H1 (cell line): ENCODE results near the gene ABCA1. TPM values are rescaled to one million over a fixed set of nuclear protein-coding genes. Genes with fewer than 3 reads are reported as not detected.

ENCODE experiments used
- CTCF ChIA-PET: fragments of 300-600 bp; sonication (Branson Sonifier 250); formaldehyde crosslinking; loops from one replicate; lab custom pipeline; 2021; ENCODE audit not compliant: partially characterized antibody; lab: Charles Lee
- POLR2A ChIA-PET: fragments of 300-600 bp; sonication (Branson Sonifier 250); formaldehyde crosslinking; loops from one replicate; lab custom pipeline; 2021; ENCODE audit warnings: inconsistent platforms; ENCODE audit not compliant: partially characterized antibody; lab: Charles Lee
- DNase-seq, 2 experiments: peaks; one replicate each; pipeline versions ENCODE4 v3.0.0 to v3.0.0-alpha.2; 2010 to 2022; ENCODE audit warnings: low spot score in 2 of 2, low read depth in 1 of 2, mixed read lengths in 1 of 2
- FAIRE-seq: peaks from 2 replicates; lab custom pipeline; 2011; peaks lifted over from hg19 to GRCh38; lab: Jason Lieb, UNC
- H2AFZ ChIP-seq: 2 replicates; pipeline ENCODE4 v1.8.1; 2012; ENCODE audit warnings: low read length, inconsistent platforms
- H2AK5ac ChIP-seq: 2 replicates; pipeline ENCODE4 v1.6.1; 2013; ENCODE audit warnings: low read depth, low read length
- H2BK120ac ChIP-seq: replicated peaks from 2 replicates; pipeline ENCODE3; 2013; ENCODE audit warnings: low read depth, low read length, inconsistent platforms
- H2BK12ac ChIP-seq: 2 replicates; pipeline ENCODE4 v1.6.1; 2013; ENCODE audit warnings: low read depth, low read length
- H2BK15ac ChIP-seq: 2 replicates; pipeline ENCODE4 v1.6.1; 2013; ENCODE audit warnings: low read length
- H2BK20ac ChIP-seq: 2 replicates; pipeline ENCODE4 v1.6.1; 2013; ENCODE audit warnings: low read length
- H2BK5ac ChIP-seq: 2 replicates; pipeline ENCODE4 v1.6.1; 2013; ENCODE audit warnings: low read depth, low read length
- H3K14ac ChIP-seq: 2 replicates; pipeline ENCODE4 v1.6.1; 2013; ENCODE audit warnings: inconsistent platforms; ENCODE audit not compliant: insufficient read length
- H3K18ac ChIP-seq: 2 replicates; pipeline ENCODE4 v1.6.1; 2013; ENCODE audit warnings: low read length; ENCODE audit errors: extremely low read depth
- H3K23ac ChIP-seq: 2 replicates; pipeline ENCODE4 v1.6.1; 2013; ENCODE audit warnings: inconsistent platforms; ENCODE audit not compliant: insufficient read length
- H3K23me2 ChIP-seq: 2 replicates; pipeline ENCODE4 v1.6.1; 2013; ENCODE audit warnings: low read depth, low read length
- H3K27ac ChIP-seq: 2 replicates; pipeline ENCODE4 v1.6.1; 2011; ENCODE audit warnings: low read depth, low read length, inconsistent platforms
- H3K27me3 ChIP-seq, 4 experiments: replicated peaks in 1 of 4; 1 replicate in 1 of 4; 2 replicates in 3 of 4; pipeline versions ENCODE4 v1.6.1 to v1.8.1; 2011 to 2013; ENCODE audit warnings: low read length in 3 of 4, mild to moderate bottlenecking in 3 of 4, inconsistent platforms in 2 of 4, mixed read lengths in 2 of 4, moderate library complexity in 1 of 4; ENCODE audit not compliant: control insufficient read depth in 3 of 4, insufficient read depth in 3 of 4; ENCODE audit errors: extremely low read depth in 1 of 4
- H3K36me3 ChIP-seq, 4 experiments: 2 replicates each; pipeline versions ENCODE4 v1.6.1 to v1.8.1; 2011 to 2013; ENCODE audit warnings: mild to moderate bottlenecking in 4 of 4, low read length in 3 of 4, moderate library complexity in 2 of 4, control low read depth in 1 of 4, inconsistent platforms in 1 of 4; ENCODE audit not compliant: insufficient read depth in 4 of 4, control insufficient read depth in 2 of 4
- H3K4ac ChIP-seq: replicated peaks from 2 replicates; pipeline ENCODE3; 2013; ENCODE audit warnings: low read length, low read depth, mixed read lengths, inconsistent platforms; ENCODE audit not compliant: insufficient read length
- H3K4me1 ChIP-seq, 4 experiments: replicated peaks in 1 of 4; 1 replicate in 1 of 4; 2 replicates in 3 of 4; pipeline versions ENCODE4 v1.6.1 to v1.8.1; 2011 to 2013; ENCODE audit warnings: low read length in 3 of 4, inconsistent platforms in 2 of 4, mixed read lengths in 1 of 4; ENCODE audit not compliant: insufficient read depth in 4 of 4, control insufficient read depth in 3 of 4
- H3K4me2 ChIP-seq, 2 experiments: 2 replicates each; pipeline versions ENCODE4 v1.6.1 to v1.8.1; 2011 to 2013; ENCODE audit warnings: low read depth in 2 of 2, low read length in 2 of 2, control low read depth in 1 of 2, inconsistent platforms in 1 of 2, mild to moderate bottlenecking in 1 of 2; ENCODE audit not compliant: insufficient read depth in 1 of 2
- H3K4me3 ChIP-seq, 4 experiments: fragments of 200-600, 300-600 bp in 1 of 4; sonication (generic), shearing (Covaris generic), sonication (Bioruptor Twin) in 1 of 4; 2 replicates each; pipeline versions ENCODE4 v1.5.1 to v1.8.1; 2011 to 2016; ENCODE audit warnings: low read length in 4 of 4, low read depth in 3 of 4, control low read depth in 2 of 4, inconsistent platforms in 2 of 4, mild to moderate bottlenecking in 2 of 4, mixed read lengths in 1 of 4, moderate library complexity in 1 of 4; ENCODE audit not compliant: insufficient read depth in 2 of 4; ENCODE audit errors: extremely low read depth in 1 of 4
- H3K56ac ChIP-seq: replicated peaks from 2 replicates; pipeline ENCODE3; 2013; ENCODE audit warnings: low read depth, mild to moderate bottlenecking, mixed read lengths, low read length, inconsistent platforms; ENCODE audit not compliant: insufficient read length
- H3K79me1 ChIP-seq: 2 replicates; pipeline ENCODE4 v1.6.1; 2013; ENCODE audit warnings: low read depth, low read length, control low read depth
- H3K79me2 ChIP-seq, 2 experiments: 2 replicates each; pipeline versions ENCODE4 v1.6.1 to v1.8.1; 2012 to 2013; ENCODE audit warnings: low read length in 2 of 2, mild to moderate bottlenecking in 2 of 2, inconsistent platforms in 1 of 2; ENCODE audit not compliant: insufficient read depth in 2 of 2, control insufficient read depth in 1 of 2
- H3K9ac ChIP-seq, 4 experiments: replicated peaks in 1 of 4; 1 replicate in 1 of 4; 2 replicates in 3 of 4; pipeline versions ENCODE4 v1.6.1 to v1.8.1; 2011 to 2013; ENCODE audit warnings: low read depth in 3 of 4, low read length in 3 of 4, control low read depth in 2 of 4, mild to moderate bottlenecking in 2 of 4, moderate library complexity in 2 of 4, inconsistent platforms in 1 of 4; ENCODE audit errors: extremely low read depth in 1 of 4
- H3K9me3 ChIP-seq, 2 experiments: 2 replicates each; pipeline versions ENCODE4 v1.6.1 to v1.8.1; 2012 to 2013; ENCODE audit warnings: mild to moderate bottlenecking in 2 of 2, moderate library complexity in 2 of 2, control low read depth in 1 of 2, inconsistent platforms in 1 of 2, low read depth in 1 of 2, low read length in 1 of 2, mixed read lengths in 1 of 2; ENCODE audit not compliant: insufficient read depth in 2 of 2
- H4K20me1 ChIP-seq, 2 experiments: replicated peaks in 1 of 2; 2 replicates each; pipeline versions ENCODE3 to v1.8.1; 2011 to 2013; ENCODE audit warnings: inconsistent platforms in 2 of 2, low read length in 2 of 2, mild to moderate bottlenecking in 1 of 2; ENCODE audit not compliant: insufficient read depth in 2 of 2, control insufficient read depth in 1 of 2
- H4K5ac ChIP-seq: 2 replicates; pipeline ENCODE4 v1.6.1; 2013; ENCODE audit warnings: low read length, low read depth, mixed read lengths, inconsistent platforms; ENCODE audit not compliant: insufficient read length
- H4K8ac ChIP-seq: 2 replicates; pipeline ENCODE4 v1.8.0; 2013; ENCODE audit warnings: mild to moderate bottlenecking, moderate library complexity, low read length, inconsistent platforms; ENCODE audit not compliant: insufficient read depth; ENCODE audit errors: extremely low read depth
- H4K91ac ChIP-seq: replicated peaks from 2 replicates; pipeline ENCODE3; 2013; ENCODE audit warnings: low read length, mixed read lengths, inconsistent platforms; ENCODE audit not compliant: insufficient read length
- ATF2 ChIP-seq: IDR thresholded peaks from 2 replicates; pipeline ENCODE4 v1.6.1; 2012; ENCODE audit warnings: low read length, inconsistent platforms
- BACH1 ChIP-seq: IDR thresholded peaks from 2 replicates; pipeline ENCODE4 v1.6.1; 2012; ENCODE audit warnings: low read length, improper control_type of control experiment
- CBX5 ChIP-seq: fragments of 300-800, 300-1000 bp; sonication (generic); IDR thresholded peaks from 2 replicates; pipeline ENCODE4 v1.7.1; 2016; ENCODE audit warnings: antibody characterized with exemption, low read length, low read depth
- E2F6 ChIP-seq: IDR thresholded peaks from 2 replicates; pipeline ENCODE4 v1.6.1; 2012; ENCODE audit warnings: inconsistent platforms
- EGR1 ChIP-seq: IDR thresholded peaks from 2 replicates; pipeline ENCODE4 v1.6.1; 2011; ENCODE audit warnings: low read depth, low read length, borderline replicate concordance
- RBBP5 ChIP-seq: IDR thresholded peaks from 2 replicates; pipeline ENCODE4 v1.7.1; 2012; ENCODE audit warnings: low read depth, mild to moderate bottlenecking, inconsistent platforms, low read length, moderate library complexity, borderline replicate concordance
- RNF2 ChIP-seq: fragments of 200-900, 300-1000 bp; sonication (generic); IDR thresholded peaks from 2 replicates; pipeline ENCODE4 v1.7.1; 2016; ENCODE audit warnings: borderline replicate concordance, low read depth, mild to moderate bottlenecking, antibody characterized with exemption, low read length; ENCODE audit not compliant: poor library complexity, severe bottlenecking; ENCODE audit errors: missing control alignments
- SIX5 ChIP-seq: IDR thresholded peaks from 2 replicates; pipeline ENCODE4 v1.6.1; 2011; ENCODE audit warnings: mild to moderate bottlenecking, low read depth, low read length
- USF2 ChIP-seq: IDR thresholded peaks from 2 replicates; pipeline ENCODE4 v1.6.1; 2011; ENCODE audit warnings: low read length, improper control_type of control experiment
- YY1 ChIP-seq: IDR thresholded peaks from 2 replicates; pipeline ENCODE4 v1.6.1; 2011; ENCODE audit warnings: low read depth, mild to moderate bottlenecking, low read length
- WGBS, 2 experiments: shearing (Covaris generic) in 1 of 2; methylation state at CpG; one replicate each; pipeline versions ENCODE4 v1.1.6 to v1.1.7; 2013 to 2015; ENCODE audit warnings: low lambda C conversion rate in 2 of 2, mixed read lengths in 2 of 2, inconsistent platforms in 1 of 2, low coverage in 1 of 2, missing lambda C conversion rate in 1 of 2; ENCODE audit not compliant: insufficient replicate concordance in 2 of 2, insufficient coverage in 1 of 2, insufficient read length in 1 of 2; ENCODE audit errors: extremely low coverage in 1 of 2, missing lambda C conversion rate in 1 of 2; 5-methylcytosine and 5-hydroxymethylcytosine counted together
- polyA plus RNA-seq, 7 experiments: library from polyadenylated mRNA; depleted of rRNA in 3 of 7; stranded (reverse) in 5 of 7; unstranded in 2 of 7; fragments of >200 nt in 5 of 7; fragments of 200-250 nt in 2 of 7; gene quantifications; 1 replicate in 5 of 7; 2 replicates in 1 of 7; 4 replicates in 1 of 7; pipeline versions ENCODE4 v1.2.1 to v1.2.3, GENCODE V29; 2011 to 2013; ENCODE audit warnings: missing spikeins in 2 of 7, mixed read lengths in 2 of 7
- total RNA-seq: library from RNA; stranded (reverse); fragmentation: NEBNext Ultra II Directional; extraction: Animal tissue kit (Norgen Biotek cat#: 25700); gene quantifications from 2 replicates; pipeline ENCODE4 v1.2.1, GENCODE V29; 2021

Gene ABCA1
- total and polyA plus RNA-seq, 2 of the 8 experiments (the other 6 are each of a cell fraction or from before 2014, with no cell fraction given), result 6.9 to 7.8 TPM

GRCh38 chr9:104817437-104817836 lies 110.5 kb downstream of the ABCA1 start:
- Histone ChIP-seq H3K9me3 (no peaks in the 10 kb centered on the region), H3K79me1 (no peaks in the 10 kb centered on the region), H2BK120ac (no peak overlapping the region), H2BK5ac (no peak overlapping the region), H3K4me2 (no peak overlapping the region), H4K20me1 (no peaks in the 10 kb centered on the region), H4K5ac (no peak overlapping the region), H3K18ac (no peak overlapping the region), H3K14ac (no peak overlapping the region), H2BK15ac (no peak overlapping the region), H4K8ac (no peak overlapping the region; the same call in 1 of the 2 replicates), H2BK12ac (no peak overlapping the region), H2AFZ (no peak overlapping the region), H3K23ac (no peak overlapping the region), H3K4me1 (no peaks in the 10 kb centered on the region), H3K27me3 (no peaks in the 10 kb centered on the region), H3K9ac (no peak overlapping the region), H3K36me3 (peaks cover 3 to 40% (median 30%) of the 10 kb centered on the region in 4 experiments; a peak in 7 of 8 replicates), H3K4me3 (no peak overlapping the region), H4K91ac (no peak overlapping the region), H2BK20ac (no peak overlapping the region), H3K23me2 (no peaks in the 10 kb centered on the region; the same call in 1 of the 2 replicates), H3K79me2 (no peaks in the 10 kb centered on the region), H3K27ac (no peak overlapping the region), H2AK5ac (no peak overlapping the region), H3K4ac (no peak overlapping the region), H3K56ac (no peak overlapping the region)
- WGBS, 2 experiments, result 95% methylated on average over 7 of the region's 7 CpGs; no CpG with 5 or more reads in 1 of the 2 experiments
- FAIRE-seq (no peak), DNase-seq (no peak)
- ChIA-PET POLR2A (no interaction called here), CTCF (interaction anchor here (1.0 to 1.7 kb wide), 4 partner anchors 9 to 75 kb away, joined by 3 to 4 read pairs (median 4); no protein-coding TSS in a partner anchor)
- TF ChIP-seq SIX5, result no peak
- TF ChIP-seq ATF2, result no peak
- TF ChIP-seq E2F6, result no peak
- TF ChIP-seq CBX5, result no peak
- TF ChIP-seq BACH1, result no peak
- TF ChIP-seq EGR1, result no peak
- TF ChIP-seq USF2, result no peak
- TF ChIP-seq RBBP5, result no peak
- no peak for TF ChIP-seq YY1
- TF ChIP-seq RNF2, result no peak
